Stimulated activated CD8-positive, alpha-beta memory T cell treated with anti-CD3 and anti-CD28 coated beads, Interleukin-12 subunit alpha, Interleukin-12 subunit beta, amount 100 ng/mL, for 24 hours (primary cell): ENCODE data around the gene TTYH1.
"Not testable (repeated sequence)": the region's sequence is repeated elsewhere in the genome, so short reads cannot be mapped to it uniquely, and the experiment has no call there.

Source experiments
- DNase-seq: peaks from one replicate; pipeline ENCODE4 v3.0.0-alpha.2; 2020; ENCODE audit errors: extremely low read depth

The TTYH1 gene

DNA sequence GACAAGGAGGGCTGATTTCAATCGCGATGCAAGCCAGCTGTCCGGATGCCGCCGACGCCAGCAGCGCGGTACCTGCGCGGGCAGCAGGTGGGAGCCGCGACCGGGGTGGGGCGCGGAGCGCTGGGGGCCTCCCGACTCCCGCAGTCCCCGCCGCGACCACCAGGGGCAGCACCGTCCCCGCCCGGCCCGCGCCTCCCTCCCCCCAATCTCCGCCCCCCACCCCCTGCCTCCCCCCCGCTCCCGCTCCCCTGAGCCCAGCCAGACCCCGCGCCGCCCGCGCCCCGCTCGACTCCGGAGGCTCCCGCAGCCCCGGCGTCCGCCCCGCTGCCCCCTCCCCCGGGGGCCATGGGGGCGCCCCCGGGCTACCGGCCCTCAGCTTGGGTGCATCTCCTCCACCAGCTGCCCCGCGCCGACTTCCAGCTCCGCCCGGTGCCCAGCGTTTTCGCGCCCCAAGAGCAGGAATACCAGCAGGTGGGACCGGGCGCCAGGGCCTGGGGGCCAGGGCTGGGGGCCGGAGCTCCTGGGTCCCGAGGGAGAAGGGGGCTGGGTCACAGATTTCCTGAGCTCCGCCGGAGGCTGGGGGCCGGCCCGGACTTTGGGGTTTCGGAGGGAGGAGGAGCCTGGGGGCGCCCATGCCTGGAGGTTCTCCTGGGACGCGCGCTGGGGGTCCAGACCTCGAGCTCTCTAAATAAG lies at the start of gene TTYH1:
Gene TTYH1 (plus strand): TSS at position 257 of the 693 bp plus-strand sequence. CDS start 89 bp downstream, at position 346.
- no peak for DNase-seq

GRCh38 chr19:54365798-54366197 lies 49.5 kb upstream of the TTYH1 start:
- not testable (repeated sequence) for DNase-seq

DNA sequence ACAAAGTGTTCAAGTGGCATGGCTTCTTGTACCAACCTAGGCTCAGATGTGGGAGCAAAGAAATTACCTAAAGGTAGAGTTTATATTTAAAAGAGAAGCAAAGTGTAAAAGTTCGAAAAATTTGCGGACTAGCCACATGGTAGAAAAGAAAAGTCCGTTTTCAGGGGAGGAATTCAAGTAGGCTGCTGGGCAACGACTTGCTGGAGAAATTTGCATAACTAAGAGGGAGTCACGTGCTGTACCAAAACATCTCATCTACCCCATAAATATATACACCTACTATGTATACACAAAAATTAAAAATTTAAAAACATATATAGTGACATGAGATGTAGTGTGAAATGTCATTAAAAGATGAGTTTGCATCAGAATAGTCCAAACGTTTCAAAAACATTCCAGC lies 48.5 kb upstream of the TTYH1 start:
- DNase-seq = no peak

- no peak for DNase-seq
Observed at GRCh38 chr19:54369082-54369687, 46.1 kb upstream of the TTYH1 start.

- not testable (repeated sequence) for DNase-seq
Observed at GRCh38 chr19:54369688-54370433, 45.4 kb upstream of the TTYH1 start.

GRCh38 chr19:54370434-54370796 lies 44.8 kb upstream of the TTYH1 start:
- not testable (repeated sequence) for DNase-seq

- not testable (repeated sequence) for DNase-seq
Observed at GRCh38 chr19:54371453-54371852, 43.8 kb upstream of the TTYH1 start.

- no peak for DNase-seq
Observed at GRCh38 chr19:54373781-54374631, 41.3 kb upstream of the TTYH1 start.

DNA sequence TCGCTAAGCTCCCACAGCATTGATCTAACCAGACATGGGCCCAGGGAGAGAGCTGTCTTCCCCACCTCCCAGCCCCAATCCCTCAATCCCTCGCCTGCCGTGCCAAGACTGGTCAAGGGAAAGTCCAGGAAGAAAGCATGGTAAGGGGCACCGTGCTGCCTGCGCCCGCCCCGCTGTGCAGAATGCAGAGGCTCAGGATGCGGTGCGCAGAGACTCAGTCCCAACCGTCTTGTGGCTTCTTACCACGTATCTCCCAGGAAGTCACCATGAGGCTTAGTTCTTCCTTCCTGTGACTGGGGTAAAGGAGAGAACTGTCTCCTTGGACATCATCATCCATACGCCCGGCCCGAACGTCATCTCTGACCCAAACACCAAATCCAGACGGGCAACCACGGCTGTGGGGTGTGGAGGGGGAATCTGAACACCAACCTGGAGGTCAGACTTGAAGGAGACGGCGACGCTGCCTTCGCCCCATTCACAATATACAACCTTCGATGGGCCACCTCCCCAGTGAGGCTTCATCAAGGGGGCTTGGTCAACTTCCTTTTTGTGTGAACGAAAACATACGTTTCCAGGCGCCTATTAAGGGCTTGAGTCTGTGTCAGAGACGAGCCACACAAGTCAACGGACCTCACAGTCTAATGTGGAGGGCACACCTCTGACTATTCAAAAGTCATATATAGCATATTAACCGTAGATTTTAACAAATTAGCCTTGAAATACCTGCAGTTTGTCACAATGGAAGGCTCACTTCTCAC lies 39.9 kb upstream of the TTYH1 start:
- not testable (repeated sequence) for DNase-seq

DNA sequence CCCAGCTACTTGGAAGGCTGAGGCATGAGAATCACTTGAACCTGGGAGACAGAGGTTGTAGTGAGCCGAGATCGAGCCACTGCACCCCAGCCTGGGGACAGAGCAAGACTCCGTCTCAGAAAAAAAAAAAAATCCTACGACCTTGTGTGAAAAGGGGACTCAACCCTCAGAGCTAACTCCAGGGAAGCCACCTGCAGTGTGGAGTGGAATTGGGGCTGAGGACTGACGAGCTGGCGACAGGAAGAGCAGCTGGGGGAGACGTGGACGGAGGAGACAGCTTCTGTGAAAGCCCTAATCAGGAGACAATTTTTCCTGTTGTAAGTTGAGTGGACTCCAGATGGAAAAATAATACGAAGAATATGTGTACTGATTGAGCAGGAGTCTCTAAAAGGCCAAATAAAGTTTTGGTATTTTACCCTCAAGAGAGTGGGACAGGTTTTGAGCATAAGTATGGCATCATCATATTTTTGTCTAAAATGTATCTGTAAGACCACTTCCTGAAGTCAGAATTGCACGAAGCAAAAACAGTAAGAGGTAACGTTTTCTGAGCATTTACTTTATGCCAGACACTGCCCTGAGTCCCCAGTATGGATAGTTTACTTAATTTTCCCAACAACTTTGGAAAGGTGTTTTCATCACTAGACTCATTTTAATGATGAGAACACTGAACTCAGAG lies 38.5 kb upstream of the TTYH1 start:
- DNase-seq = no peak

DNA sequence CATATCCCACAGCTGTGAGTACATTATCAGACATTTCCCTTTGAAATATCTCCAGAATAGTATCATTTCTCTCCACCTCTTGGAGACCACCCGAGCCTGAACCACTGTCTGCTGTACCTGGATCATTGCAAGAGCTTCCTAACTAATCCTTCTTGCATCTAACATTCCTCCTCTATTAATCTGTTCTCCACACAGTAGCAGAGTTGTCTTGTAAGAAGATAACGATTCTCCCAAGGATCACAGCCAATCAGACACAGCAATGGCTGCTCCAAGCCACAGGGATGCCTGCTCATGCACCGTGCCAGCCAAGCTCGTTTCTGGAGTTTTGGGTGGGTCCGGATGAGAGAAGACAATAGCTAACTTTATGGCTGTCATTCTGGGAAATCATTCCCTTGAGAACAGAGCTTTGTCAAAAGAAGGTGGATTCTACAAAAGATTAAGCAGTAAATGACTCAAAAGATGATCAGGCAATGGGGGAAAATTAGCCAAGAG lies 36.0 kb upstream of the TTYH1 start:
- no peak for DNase-seq

- no peak for DNase-seq
Observed at GRCh38 chr19:54380897-54381296, 34.4 kb upstream of the TTYH1 start.

GRCh38 chr19:54382041-54382440 lies 33.2 kb upstream of the TTYH1 start:
- DNase-seq = not testable (repeated sequence)

- no peak for DNase-seq
Observed at GRCh38 chr19:54383330-54383729, 31.9 kb upstream of the TTYH1 start.

DNA sequence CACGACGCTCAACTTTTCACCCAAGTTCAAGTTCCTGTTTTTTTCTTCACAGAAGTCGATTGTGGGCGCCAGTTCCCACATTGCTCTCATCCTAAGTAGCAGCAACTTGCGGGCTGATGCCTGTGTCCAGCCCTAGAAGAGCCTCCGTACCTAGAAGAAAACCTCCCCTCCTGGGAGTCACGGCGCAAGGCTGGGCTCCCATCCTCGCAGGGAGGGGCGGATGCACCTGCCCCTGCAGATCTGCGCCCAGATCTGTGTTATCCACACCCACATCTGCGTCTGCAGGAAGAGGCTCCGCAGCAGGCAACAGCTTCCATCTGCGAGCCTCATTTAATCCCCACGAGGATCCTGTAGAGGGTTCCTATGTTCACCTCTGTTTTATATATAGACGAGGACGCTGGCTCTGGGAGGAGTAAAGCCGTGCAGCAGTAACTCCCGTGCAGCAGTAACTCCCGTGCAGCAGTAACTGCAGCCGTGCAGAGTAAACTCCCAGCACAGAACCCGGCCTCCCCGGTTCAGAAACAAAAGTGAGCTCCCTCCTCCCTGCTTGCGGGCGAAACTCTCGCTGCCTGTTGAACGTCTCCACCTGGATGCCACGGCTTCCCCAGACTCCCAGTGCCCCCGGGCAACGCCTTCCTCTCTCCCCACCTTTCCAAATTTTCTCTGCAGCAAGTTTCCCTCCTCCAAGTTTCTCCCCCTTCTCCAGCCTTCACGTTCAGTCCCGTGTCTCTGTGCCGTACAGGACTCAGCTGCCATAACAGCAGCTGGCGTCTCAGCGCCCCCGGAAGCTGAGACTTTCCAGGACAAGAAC lies 27.1 kb upstream of the TTYH1 start:
- no peak for DNase-seq

DNA sequence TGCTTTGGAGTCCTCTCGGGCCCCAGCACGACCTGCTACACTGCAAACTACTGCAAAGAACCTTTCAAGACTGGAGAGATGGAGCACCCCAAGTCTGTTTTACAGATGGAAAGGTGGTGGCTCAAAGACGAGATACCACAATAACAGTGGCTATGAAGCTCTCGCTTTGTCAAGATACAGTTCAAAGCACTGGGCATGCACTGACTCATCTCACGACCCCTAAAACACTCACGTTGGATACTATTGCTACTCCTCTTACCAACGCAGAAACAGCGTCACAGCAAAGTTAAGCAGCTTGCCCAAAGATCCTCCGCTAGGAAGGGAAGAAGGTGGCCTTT lies 26.5 kb upstream of the TTYH1 start:
- no peak for DNase-seq

DNA sequence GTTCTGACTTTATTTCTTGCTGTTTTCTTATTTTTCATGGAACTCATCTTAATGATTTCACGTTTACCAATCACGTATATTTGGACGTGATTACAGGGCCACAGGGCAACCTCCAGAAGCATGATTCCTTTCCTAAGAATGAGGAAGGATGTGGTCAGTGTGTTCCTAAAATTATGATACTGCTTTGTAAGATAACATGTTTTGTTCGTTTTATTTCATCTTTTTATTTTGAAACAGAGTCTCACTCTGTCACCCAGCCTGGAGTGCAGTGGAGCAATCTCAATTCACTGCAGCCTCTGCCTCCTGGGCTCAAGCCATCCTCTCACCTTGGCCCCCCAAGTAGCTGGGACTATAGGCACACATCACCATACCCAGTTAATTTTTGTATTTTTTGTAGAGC lies 25.7 kb upstream of the TTYH1 start:
- DNase-seq = no peak

GRCh38 chr19:54390942-54391577 lies 24.2 kb upstream of the TTYH1 start:
- no peak for DNase-seq

DNA sequence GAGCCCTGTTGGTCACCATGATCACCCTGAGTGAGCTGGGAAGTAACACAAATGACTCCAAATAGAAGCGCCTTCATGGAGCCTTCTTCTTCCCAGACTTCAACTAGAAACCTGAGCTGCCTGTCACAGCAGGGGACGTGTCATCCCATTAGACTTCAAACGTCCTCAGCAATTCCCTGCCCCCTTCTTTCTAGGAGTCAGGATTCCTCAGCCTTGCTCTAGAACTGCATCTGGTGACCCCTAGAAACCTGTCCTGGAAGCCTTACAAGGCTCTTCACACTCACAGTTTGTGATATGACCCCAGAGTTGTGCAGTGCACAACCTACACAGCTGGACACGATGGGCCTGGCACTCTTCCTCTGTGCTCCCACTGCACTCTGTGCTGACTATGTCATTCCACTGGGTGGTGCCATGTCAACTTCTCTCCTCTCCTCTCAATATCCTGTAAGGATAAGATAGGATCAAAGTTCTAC lies 23.6 kb upstream of the TTYH1 start:
- DNase-seq = no peak
